ENCODE data around the gene CRHR2.

- TF ChIP-seq, protein P1, sequence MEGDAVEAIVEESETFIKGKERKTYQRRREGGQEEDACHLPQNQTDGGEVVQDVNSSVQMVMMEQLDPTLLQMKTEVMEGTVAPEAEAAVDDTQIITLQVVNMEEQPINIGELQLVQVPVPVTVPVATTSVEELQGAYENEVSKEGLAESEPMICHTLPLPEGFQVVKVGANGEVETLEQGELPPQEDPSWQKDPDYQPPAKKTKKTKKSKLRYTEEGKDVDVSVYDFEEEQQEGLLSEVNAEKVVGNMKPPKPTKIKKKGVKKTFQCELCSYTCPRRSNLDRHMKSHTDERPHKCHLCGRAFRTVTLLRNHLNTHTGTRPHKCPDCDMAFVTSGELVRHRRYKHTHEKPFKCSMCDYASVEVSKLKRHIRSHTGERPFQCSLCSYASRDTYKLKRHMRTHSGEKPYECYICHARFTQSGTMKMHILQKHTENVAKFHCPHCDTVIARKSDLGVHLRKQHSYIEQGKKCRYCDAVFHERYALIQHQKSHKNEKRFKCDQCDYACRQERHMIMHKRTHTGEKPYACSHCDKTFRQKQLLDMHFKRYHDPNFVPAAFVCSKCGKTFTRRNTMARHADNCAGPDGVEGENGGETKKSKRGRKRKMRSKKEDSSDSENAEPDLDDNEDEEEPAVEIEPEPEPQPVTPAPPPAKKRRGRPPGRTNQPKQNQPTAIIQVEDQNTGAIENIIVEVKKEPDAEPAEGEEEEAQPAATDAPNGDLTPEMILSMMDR (IDR thresholded peaks at IDR 0.05) = no peak
- no peak for TF ChIP-seq ZNF263 (CRISPR knock-in tag; IDR thresholded peaks at IDR 0.05; ENCODE audit: low read depth)
- TF ChIP-seq, protein P2, sequence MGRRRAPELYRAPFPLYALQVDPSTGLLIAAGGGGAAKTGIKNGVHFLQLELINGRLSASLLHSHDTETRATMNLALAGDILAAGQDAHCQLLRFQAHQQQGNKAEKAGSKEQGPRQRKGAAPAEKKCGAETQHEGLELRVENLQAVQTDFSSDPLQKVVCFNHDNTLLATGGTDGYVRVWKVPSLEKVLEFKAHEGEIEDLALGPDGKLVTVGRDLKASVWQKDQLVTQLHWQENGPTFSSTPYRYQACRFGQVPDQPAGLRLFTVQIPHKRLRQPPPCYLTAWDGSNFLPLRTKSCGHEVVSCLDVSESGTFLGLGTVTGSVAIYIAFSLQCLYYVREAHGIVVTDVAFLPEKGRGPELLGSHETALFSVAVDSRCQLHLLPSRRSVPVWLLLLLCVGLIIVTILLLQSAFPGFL (CRISPR knock-in tag; IDR thresholded peaks at IDR 0.05; ENCODE audit: borderline replicate concordance) = no peak
Measured at GRCh38 chr7:30625283-30625682, 57.0 kb downstream of the CRHR2 start.
